HS-27A (cell line): ENCODE measurements around the gene ANO3.

Source experiments
- DNase-seq: peaks from one replicate; pipeline ENCODE4 v3.0.0-alpha.2; 2012; ENCODE audit warnings: low read depth, missing footprints

The ANO3 gene

GRCh38 chr11:26359055-26359454 is 27.1 kb downstream of the ANO3 start:
- no peak for DNase-seq

DNA sequence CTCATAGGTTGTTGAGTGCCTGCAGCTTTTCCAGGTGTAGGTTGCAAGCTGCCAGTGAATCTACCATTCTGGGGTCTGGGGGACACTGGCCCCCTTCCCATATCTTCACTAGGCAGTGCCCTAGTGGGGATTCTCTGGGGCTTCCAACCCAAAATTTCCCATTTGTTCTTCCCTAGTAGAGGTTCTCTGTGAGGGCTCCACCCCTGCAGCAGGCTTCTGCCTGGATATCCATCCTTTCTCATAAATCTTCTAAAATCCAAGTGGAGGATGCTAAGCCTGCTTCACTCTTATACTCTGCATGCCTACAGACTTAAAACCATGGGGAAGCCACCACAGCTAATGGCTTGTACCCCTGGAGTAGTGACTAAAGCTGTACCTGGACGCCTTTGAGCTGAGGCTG is 33.4 kb downstream of the ANO3 start:
- DNase-seq: no peak

GRCh38 chr11:26377619-26378018 is 45.7 kb downstream of the ANO3 start:
- DNase-seq: no peak

DNA sequence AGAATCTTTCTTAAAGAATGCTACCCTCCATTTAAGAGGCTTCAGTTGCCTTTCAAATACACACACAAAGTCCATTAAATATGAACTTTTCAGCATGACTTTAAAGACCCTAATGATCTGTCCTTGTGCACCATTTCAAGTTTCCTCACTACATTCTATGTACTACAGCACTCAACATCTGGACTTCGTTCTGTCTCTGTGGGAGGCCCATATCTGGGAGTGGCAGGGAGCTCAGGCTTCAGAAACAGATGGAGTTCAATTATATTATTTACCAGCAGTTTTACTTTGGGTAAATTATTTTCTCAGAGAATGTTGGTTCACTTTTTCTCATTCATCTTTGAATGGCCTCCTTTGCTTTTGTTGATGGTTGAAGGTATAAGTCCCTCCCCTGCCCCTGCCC is 67.4 kb downstream of the ANO3 start:
- no peak for DNase-seq

DNA sequence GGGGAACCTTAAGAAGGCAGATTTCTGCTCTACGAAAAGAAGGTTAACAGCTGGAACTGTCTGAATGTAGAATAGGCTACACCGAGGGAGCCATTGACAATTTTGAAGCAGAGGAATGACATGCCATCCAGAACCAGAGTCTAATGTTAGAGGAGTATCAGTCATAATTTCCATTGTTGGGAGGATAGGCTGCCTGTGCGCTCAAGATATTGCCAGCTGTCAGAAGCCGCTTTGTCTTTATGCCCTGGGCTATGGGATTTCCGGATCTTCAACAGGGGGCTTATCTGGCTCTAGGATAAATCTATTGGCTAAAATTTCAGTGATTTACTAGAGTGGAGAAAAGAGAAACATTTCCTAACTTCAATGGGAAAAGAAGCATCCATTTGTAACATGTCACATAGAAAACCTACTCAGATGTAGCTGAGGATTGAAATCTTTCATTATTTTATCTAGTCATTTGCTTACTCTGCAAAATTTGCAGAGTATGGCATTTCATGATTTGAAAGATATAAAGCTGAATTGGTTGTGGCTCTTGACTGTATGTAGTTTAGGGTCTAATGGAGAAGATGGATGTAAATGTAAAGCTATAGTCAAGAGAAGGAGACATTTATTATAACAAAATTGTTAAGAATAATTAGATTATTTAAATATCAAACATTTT is 78.9 kb downstream of the ANO3 start:
- no peak for DNase-seq

GRCh38 chr11:26412955-26413354 is 81.0 kb downstream of the ANO3 start:
- no peak for DNase-seq

DNA sequence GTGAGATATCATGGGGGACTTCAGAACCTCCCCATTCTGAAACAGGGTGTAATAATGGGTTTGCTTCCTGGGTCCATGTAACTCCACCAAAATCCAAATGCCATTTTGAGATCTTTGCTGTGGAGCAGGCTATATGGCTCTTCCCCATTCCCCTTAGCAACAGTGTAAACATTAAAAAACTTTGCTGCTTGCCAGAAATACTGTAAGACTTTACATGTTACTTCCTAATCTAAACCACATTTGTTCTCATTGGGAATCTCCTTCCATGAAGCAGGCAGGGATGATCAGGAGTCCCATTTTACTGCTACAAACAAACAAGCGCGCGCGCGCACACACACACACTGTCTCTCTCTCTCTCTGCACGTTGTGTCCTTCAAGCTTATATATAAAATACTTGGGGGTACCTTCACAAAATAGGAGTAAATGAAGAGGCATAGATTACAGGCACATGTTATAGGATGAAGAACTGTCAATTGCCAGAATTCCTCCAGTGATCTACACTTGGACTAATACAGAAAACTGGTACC is 86.5 kb downstream of the ANO3 start:
- no peak for DNase-seq

DNA sequence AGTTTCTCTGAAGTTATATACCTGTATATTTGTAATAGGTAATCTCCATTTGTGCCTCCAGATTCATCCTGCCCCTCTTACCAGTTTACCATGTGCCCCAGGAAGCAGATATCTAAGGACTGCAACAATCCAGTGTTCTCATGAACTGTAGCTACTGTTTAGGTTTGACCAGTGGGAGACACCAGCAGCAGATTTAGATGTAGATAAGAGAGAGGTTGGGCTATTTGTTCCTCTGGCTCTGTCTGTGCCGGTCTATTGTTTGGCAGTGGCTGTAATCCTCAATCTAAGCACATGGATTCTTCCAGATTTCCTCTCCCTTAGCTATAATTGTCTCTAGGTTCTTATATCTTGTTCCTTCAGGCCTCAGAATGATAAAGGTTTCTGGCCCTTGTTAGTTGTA is 88.4 kb downstream of the ANO3 start:
- no peak for DNase-seq

- no peak for DNase-seq
These were observed 92.3 kb downstream of the ANO3 start for GRCh38 chr11:26424255-26424654.

- DNase-seq: no peak
These were observed 107.9 kb downstream of the ANO3 start for GRCh38 chr11:26439854-26440253.

DNA sequence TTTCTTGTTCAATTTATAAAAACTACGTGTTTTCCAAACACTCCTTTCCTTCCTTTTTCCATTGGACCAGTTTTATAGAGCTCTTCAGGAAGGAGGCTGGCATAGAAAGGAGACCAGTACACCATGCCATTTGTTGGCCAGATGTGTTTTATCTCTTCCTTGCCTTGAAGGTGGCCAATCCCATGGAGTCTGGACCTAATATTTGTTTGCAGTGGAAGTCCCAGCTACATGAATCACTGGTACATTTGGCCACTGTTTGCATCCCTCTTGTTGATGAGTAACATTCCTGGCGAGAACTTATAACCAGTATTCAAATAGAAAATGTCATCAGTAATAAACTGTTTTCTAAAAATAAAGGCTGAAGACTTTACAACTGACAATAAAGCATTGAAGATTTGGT is 110.2 kb downstream of the ANO3 start:
- no peak for DNase-seq

- DNase-seq: no peak
These were observed 111.7 kb downstream of the ANO3 start for GRCh38 chr11:26443617-26444016.

DNA sequence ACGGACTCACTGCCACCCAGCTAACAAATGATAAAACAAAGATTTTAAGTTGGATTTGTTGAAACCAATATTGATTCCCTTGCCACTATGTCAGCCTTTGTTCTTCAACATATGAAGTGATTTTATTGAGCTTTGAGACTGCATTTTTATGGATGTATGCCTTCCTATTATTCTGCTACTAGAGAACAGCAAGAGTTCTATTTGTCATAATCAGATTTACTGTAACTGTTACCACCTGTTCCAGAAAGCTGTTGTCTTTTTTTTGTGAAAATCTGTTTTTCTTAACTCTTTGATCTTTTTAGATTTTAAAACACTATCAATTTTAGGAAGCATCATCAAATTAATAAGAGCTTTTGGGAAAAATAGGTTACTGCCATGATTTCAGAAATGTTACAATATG is 125.7 kb downstream of the ANO3 start:
- no peak for DNase-seq

GRCh38 chr11:26465274-26465673 is 133.3 kb downstream of the ANO3 start:
- no peak for DNase-seq

DNA sequence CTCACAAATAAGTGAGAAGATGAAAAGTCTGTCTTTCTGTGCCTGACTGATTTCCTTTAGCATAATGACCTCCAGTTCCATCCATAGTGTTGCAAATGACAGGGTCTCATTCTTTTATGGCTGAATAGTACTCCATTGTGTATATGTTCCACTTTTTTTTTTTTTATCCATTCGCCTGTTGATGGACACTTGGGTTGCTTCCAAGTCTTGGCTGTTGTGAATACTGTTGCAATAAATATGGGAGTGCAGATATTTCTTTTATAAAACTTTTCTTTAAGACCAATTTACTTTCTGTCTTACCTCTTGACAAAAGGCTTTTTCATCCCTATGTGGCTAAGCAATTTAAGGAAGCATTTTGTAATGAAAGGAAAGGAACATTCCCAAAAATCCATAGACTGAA is 135.6 kb downstream of the ANO3 start:
- no peak for DNase-seq

GRCh38 chr11:26470992-26471391 is 139.1 kb downstream of the ANO3 start:
- DNase-seq: no peak

GRCh38 chr11:26473216-26474194 is 141.6 kb downstream of the ANO3 start:
- DNase-seq: no peak

GRCh38 chr11:26474401-26474800 is 142.5 kb downstream of the ANO3 start:
- no peak for DNase-seq

DNA sequence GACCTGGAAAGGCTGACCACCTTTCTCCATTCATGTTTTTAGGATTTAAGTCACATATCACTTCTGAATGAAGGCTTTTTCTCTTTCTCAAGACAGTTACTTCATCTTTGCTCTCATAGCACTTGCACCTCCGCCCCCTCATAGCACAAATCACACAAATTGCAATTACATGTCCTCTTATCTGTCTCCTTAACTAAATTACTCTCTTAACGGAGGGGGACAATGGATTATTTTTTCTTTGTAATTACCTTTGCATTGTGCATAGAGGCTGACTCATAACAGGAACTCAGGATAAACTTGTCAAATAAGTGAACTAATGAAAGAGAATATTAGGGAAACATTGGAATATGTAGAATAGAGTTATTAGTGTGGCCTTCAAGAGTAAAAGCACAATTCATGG is 145.5 kb downstream of the ANO3 start:
- no peak for DNase-seq

GRCh38 chr11:26478710-26479109 is 146.8 kb downstream of the ANO3 start:
- no peak for DNase-seq

- DNase-seq: no peak
These were observed 148.1 kb downstream of the ANO3 start for GRCh38 chr11:26480041-26480440.

DNA sequence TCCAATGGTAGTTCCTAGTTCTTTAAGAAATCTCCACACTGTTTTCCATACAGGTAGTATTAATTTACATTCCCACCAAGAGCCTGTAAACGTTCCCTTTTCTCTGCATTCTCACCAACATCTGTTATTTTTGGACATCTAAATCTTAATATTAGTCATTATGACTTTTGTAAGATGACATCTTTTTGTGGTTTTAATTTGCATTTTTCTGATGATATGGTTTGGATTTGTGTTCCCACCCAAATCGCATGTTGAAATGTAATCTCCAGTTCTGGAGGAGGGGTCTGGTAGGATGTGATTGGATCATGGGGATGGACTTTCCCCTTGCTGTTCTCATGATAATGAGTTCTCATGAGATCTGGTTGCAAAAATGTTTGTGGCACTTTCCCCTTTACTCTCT is 151.2 kb downstream of the ANO3 start:
- no peak for DNase-seq

GRCh38 chr11:26490546-26490945 is 158.6 kb downstream of the ANO3 start:
- no peak for DNase-seq
